Epithelial cell of prostate (primary cell): ENCODE data around the gene CIDEC.

ENCODE experiments used
- DNase-seq: peaks from one replicate; pipeline ENCODE4 v3.0.0-alpha.2; 2011; ENCODE audit warnings: low read depth, low spot score
- H3K27ac ChIP-seq: fragments of 450-650 bp; 2 replicates; pipeline ENCODE4 v1.5.1; 2017; ENCODE audit warnings: mild to moderate bottlenecking

CIDEC gene

GRCh38 chr3:9879830-9880549 lies at the start of gene CIDEC:
TSS of gene CIDEC (minus strand) at chr3:9880253. CDS start at chr3:9878486, 1,767 bp downstream.
- H3K27ac ChIP-seq = no peak within 1 kb of the TSS
- DNase-seq = no peak

GRCh38 chr3:9928158-9928557 lies 48.1 kb upstream of the CIDEC start:
- H3K27ac ChIP-seq = no peak overlapping the region
- no peak for DNase-seq

GRCh38 chr3:9918261-9919038 lies 38.4 kb upstream of the CIDEC start:
- no peak overlapping the region for H3K27ac ChIP-seq
- DNase-seq = no peak

GRCh38 chr3:9917820-9918219 lies 37.8 kb upstream of the CIDEC start:
- H3K27ac ChIP-seq = no peak overlapping the region
- no peak for DNase-seq

GRCh38 chr3:9916734-9917680 lies 37.0 kb upstream of the CIDEC start, which contains the start of gene IL17RC:
TSS of gene IL17RC (plus strand) at chr3:9917098. CDS start at chr3:9917316, 218 bp downstream.
- peak within 1 kb of the TSS; percentile 61 for H3K27ac ChIP-seq
- DNase-seq = peak; percentile 92

- no peak for DNase-seq
- peak overlapping the region; percentile 61 for H3K27ac ChIP-seq
Observed at GRCh38 chr3:9916346-9916733, 36.3 kb upstream of the CIDEC start.

GRCh38 chr3:9915254-9916141 lies 35.4 kb upstream of the CIDEC start:
- peak overlapping the region; percentile 61 for H3K27ac ChIP-seq
- DNase-seq = no peak

- DNase-seq = no peak
- no peak overlapping the region for H3K27ac ChIP-seq
Observed at GRCh38 chr3:9914559-9915253, 34.7 kb upstream of the CIDEC start.

- peak overlapping the region; percentile 15 for H3K27ac ChIP-seq
Observed at GRCh38 chr3:9914011-9914410, 34.0 kb upstream of the CIDEC start.

GRCh38 chr3:9913601-9914000 lies 33.5 kb upstream of the CIDEC start:
- H3K27ac ChIP-seq = peak overlapping the region; percentile 15
- no peak for DNase-seq

More at GRCh38 chr3:9914011-9914410, 34.0 kb upstream of the CIDEC start:
- DNase-seq = no peak

- DNase-seq = peak; percentile 54
Observed at GRCh38 chr3:9912294-9912935, 32.4 kb upstream of the CIDEC start.

GRCh38 chr3:9911863-9912262 lies 31.8 kb upstream of the CIDEC start:
- DNase-seq = no peak
- H3K27ac ChIP-seq = no peak overlapping the region

More at GRCh38 chr3:9912294-9912935, 32.4 kb upstream of the CIDEC start:
- H3K27ac ChIP-seq = no peak overlapping the region

GRCh38 chr3:9909221-9910013 lies 29.4 kb upstream of the CIDEC start:
- no peak overlapping the region for H3K27ac ChIP-seq
- no peak for DNase-seq

- no peak overlapping the region for H3K27ac ChIP-seq
- DNase-seq = no peak
Observed at GRCh38 chr3:9908286-9908685, 28.2 kb upstream of the CIDEC start.

GRCh38 chr3:9906480-9906879 lies 26.4 kb upstream of the CIDEC start:
- no peak for DNase-seq
- no peak overlapping the region for H3K27ac ChIP-seq

GRCh38 chr3:9903904-9904303 lies 23.9 kb upstream of the CIDEC start:
- H3K27ac ChIP-seq = no peak overlapping the region
- DNase-seq = no peak

- H3K27ac ChIP-seq = peak overlapping the region; percentile 51
- DNase-seq = no peak
Observed at GRCh38 chr3:9903238-9903624, 23.2 kb upstream of the CIDEC start.
